Measurements from ENCODE around the gene LAMTOR2.

The LAMTOR2 gene

GRCh38 chr1:156012051-156012817, 42.3 kb upstream of the LAMTOR2 start:
- peaks cover 86% of the 10 kb centered on the region for H3K36me3 ChIP-seq (ENCODE audit: low read depth)

GRCh38 chr1:156014829-156015228, 39.8 kb upstream of the LAMTOR2 start:
- Histone ChIP-seq H3K9me3 (ENCODE audit: severe bottlenecking) (no peaks in the 10 kb centered on the region), H3K27ac (ENCODE audit: poor library complexity, severe bottlenecking) (no peak overlapping the region), H3K4me1 (ENCODE audit: insufficient read depth, poor library complexity, severe bottlenecking) (peaks cover 2% of the 10 kb centered on the region), H3K27me3 (ENCODE audit: insufficient read depth, poor library complexity, severe bottlenecking) (no peaks in the 10 kb centered on the region), H3K36me3 (ENCODE audit: low read depth) (peaks cover 97% of the 10 kb centered on the region), H3K4me3 (ENCODE audit: severe bottlenecking) (no peak overlapping the region)
- no peak for ATAC-seq (ENCODE audit: low read depth)
- DNase-seq (ENCODE audit: low spot score), result no peak
- TF ChIP-seq, protein P1, sequence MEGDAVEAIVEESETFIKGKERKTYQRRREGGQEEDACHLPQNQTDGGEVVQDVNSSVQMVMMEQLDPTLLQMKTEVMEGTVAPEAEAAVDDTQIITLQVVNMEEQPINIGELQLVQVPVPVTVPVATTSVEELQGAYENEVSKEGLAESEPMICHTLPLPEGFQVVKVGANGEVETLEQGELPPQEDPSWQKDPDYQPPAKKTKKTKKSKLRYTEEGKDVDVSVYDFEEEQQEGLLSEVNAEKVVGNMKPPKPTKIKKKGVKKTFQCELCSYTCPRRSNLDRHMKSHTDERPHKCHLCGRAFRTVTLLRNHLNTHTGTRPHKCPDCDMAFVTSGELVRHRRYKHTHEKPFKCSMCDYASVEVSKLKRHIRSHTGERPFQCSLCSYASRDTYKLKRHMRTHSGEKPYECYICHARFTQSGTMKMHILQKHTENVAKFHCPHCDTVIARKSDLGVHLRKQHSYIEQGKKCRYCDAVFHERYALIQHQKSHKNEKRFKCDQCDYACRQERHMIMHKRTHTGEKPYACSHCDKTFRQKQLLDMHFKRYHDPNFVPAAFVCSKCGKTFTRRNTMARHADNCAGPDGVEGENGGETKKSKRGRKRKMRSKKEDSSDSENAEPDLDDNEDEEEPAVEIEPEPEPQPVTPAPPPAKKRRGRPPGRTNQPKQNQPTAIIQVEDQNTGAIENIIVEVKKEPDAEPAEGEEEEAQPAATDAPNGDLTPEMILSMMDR (IDR thresholded peaks at IDR 0.05; ENCODE audit: poor library complexity, severe bottlenecking), result no peak

More at GRCh38 chr1:156012051-156012817, 42.3 kb upstream of the LAMTOR2 start:
- H3K4me1 ChIP-seq (ENCODE audit: insufficient read depth, poor library complexity, severe bottlenecking), result no peaks in the 10 kb centered on the region
- no peak overlapping the region for H3K4me3 ChIP-seq (ENCODE audit: severe bottlenecking)
- TF ChIP-seq, protein P1 (IDR thresholded peaks at IDR 0.05; ENCODE audit: poor library complexity, severe bottlenecking), result no peak
- no peak for ATAC-seq (ENCODE audit: low read depth)
- no peaks in the 10 kb centered on the region for H3K9me3 ChIP-seq (ENCODE audit: severe bottlenecking)
- no peaks in the 10 kb centered on the region for H3K27me3 ChIP-seq (ENCODE audit: insufficient read depth, poor library complexity, severe bottlenecking)
- DNase-seq (ENCODE audit: low spot score), result no peak
- no peak overlapping the region for H3K27ac ChIP-seq (ENCODE audit: poor library complexity, severe bottlenecking)

DNA sequence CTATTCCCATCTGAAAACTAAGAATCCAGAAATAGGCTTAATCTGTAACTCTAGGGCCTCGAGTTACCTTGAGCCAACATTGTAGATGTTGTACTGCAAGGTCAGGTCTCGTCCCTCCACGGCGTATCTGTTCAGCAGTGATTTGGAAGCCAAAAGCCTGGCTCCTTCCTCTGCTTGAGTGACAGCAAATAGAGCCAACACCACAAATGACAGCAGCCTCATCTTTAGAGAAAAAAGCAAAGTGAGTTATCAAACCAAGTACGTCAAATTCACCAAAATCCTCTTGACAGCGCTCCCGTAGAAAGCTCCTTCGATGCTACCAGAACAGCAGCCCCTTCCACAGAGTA, 34.7 kb upstream of the LAMTOR2 start:
- peak overlapping the region; percentile 78 for H3K4me3 ChIP-seq (ENCODE audit: severe bottlenecking)
- peak overlapping the region; percentile 47 for H3K27ac ChIP-seq (ENCODE audit: poor library complexity, severe bottlenecking)
- ATAC-seq (ENCODE audit: low read depth) (no peak), DNase-seq (ENCODE audit: low spot score) (no peak)
- TF ChIP-seq, protein P1 (IDR thresholded peaks at IDR 0.05; ENCODE audit: poor library complexity, severe bottlenecking), result no peak
- no peaks in the 10 kb centered on the region for H3K27me3 ChIP-seq (ENCODE audit: insufficient read depth, poor library complexity, severe bottlenecking)
- H3K4me1 ChIP-seq (ENCODE audit: insufficient read depth, poor library complexity, severe bottlenecking), result peaks cover 4% of the 10 kb centered on the region
- H3K36me3 ChIP-seq (ENCODE audit: low read depth), result peaks cover 49% of the 10 kb centered on the region
- no peaks in the 10 kb centered on the region for H3K9me3 ChIP-seq (ENCODE audit: severe bottlenecking)

DNA sequence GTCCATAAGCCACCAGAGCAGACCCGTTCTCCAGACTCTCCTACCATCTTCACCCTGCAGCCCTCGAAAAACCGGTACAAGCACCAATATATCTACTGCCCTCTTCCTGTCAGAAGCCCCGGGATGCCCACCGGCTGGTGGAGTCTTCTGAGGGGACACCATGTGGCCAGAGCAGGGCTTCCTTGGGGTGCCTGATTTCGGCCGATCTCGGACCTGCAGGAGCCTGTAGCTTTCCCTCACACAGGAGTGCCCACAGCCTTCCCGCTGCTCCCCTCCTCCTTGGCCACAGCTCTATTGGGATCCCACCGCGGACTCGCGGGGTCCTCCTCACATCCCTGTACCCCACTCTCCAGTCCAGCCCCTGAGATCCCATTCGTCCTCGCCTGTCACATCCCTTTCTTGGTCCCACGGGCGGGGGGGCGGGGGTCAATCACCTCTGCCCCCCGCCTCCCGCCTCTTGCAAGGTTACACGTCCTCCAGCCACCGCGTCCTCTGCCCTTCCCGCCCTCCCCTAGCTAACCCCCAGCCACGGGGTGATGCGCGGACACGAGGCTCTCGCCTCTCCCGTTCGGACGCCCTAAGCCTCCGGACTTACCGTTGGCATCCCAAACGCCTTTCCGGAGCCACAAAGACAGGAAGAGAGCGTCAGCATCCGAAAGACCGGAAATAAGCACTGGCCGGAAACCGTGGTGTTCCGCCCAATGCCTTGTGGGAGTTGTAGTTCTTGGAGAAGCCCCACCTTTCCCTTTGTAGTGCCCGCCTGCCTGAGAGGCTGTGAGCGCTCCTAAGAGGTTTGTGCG, 34.1 kb upstream of the LAMTOR2 start, which contains the start of gene SSR2:
Gene SSR2, minus strand, starts transcription at position 659 of the 800 bp plus-strand sequence. CDS start 784 bp downstream, outside the sequence.
- DNase-seq (ENCODE audit: low spot score) (peak; percentile 85), ATAC-seq (ENCODE audit: low read depth) (peak; percentile 98)
- H3K27me3 ChIP-seq (ENCODE audit: insufficient read depth, poor library complexity, severe bottlenecking), result no peaks in the 10 kb centered on the region
- H3K36me3 ChIP-seq (ENCODE audit: low read depth), result peaks cover 46% of the 10 kb centered on the region
- peaks cover 4% of the 10 kb centered on the region for H3K4me1 ChIP-seq (ENCODE audit: insufficient read depth, poor library complexity, severe bottlenecking)
- peak within 1 kb of the TSS; percentile 47 for H3K27ac ChIP-seq (ENCODE audit: poor library complexity, severe bottlenecking)
- H3K4me3 ChIP-seq (ENCODE audit: severe bottlenecking), result peak within 1 kb of the TSS; percentile 78
- H3K9me3 ChIP-seq (ENCODE audit: severe bottlenecking), result no peaks in the 10 kb centered on the region
- TF ChIP-seq, protein P1 (IDR thresholded peaks at IDR 0.05; ENCODE audit: poor library complexity, severe bottlenecking), result no peak

All from RWPE2 (cell line).